ENCODE data around the gene LRMDA.

DNA sequence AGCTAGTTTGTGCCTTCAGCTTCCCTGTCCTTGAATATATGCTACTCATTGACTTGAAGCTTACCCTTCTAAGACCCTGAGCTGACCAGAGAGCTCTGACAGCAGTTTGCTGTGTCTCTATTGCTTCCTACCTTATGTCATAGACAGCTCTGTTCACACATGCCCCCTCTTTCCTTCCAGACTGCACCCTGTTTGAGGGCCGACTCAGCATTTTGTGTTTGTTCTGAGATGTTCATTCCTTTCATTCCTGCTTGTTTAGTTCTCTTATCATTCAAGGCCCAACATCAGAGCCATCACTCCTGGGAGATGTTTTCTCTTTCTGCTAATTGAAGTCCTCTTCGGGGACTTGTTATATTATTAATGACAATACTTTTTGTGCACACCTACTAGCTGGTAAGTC lies 518.9 kb downstream of the LRMDA start:
- TF ChIP-seq POLR2A (IDR thresholded peaks at IDR 0.05), result no peak
- TF ChIP-seq EP300 (IDR thresholded peaks at IDR 0.05), result no peak
